T-helper 1 cell (primary cell): ENCODE results near the gene HNRNPF.

Experiments used
- DNase-seq, 5 donors: peaks; one replicate each; pipeline ENCODE4 v3.0.0-alpha.2; 2012 to 2020

Gene HNRNPF

DNA sequence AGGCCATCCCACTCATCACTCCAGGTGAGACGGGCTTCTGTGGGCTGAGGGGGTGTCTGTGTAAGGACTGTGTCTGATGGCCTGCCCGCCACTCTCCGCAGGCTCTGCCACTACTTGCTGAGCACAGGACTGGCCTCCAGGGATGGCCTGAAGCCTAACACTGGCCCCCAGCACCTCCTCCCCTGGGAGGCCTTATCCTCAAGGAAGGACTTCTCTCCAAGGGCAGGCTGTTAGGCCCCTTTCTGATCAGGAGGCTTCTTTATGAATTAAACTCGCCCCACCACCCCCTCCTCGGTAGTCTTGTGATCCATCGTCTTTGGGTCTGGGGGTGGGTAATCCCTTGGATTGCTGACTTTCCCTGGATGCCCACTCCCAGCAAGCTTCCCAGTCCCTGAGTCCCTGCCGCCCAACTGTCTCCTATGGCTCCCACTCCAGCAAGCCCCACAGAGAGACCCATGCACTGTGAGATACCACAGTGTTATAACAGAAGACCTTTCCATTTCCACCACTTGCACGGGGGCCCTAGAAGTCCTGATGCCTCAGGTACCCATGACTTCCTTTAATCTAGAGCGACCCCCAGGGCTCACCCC, 32.8 kb downstream of the HNRNPF start:
- no peak for DNase-seq

DNA sequence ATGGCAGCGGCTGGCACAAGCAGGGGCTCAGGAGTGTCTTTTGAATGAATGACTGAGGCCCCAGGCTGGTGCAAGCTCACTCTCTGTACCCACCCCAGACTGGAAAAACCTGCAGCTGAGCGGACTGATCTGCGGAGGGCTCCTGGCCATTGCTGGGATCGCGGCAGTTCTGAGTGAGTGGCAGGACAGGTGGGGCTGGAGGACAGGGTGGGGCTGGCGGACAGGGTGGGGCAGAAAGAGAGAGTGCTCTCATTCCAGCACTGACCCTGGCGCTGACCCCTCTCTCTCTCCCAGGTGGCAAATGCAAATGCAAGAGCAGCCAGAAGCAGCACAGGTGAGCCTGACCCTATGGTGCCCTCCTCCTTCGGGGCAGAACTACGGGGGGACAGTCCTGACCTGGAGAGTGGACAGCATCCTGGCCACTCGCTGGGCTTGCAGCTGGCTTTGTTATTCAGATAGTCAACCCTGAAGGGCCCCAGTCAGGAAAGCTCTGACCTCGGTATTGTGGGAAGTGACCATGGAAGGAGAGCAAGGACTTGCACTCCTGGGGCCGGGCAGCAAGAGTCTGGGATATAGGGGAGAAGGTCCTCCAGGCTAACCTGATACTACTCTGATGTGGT, 33.5 kb downstream of the HNRNPF start:
- no peak for DNase-seq

DNA sequence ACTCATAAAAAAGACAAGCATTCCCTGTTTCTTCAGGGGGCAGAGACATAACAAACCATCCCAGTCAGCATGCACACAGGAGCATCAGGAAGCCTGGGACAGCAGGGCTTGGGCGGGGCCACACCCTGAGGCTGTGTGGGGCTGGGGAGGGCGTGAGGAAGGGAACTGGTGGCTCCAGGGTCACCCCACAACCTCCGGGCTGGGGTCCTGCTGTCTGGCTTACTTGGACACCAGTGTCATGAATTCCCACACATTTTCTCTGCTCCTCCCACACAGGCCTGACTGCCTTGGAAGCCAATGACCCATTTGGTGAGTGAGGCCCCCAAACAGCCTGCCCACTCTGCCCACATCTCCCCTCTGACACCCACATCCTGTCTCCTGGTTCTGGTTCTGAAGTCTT, 34.8 kb downstream of the HNRNPF start:
- DNase-seq = no peak

DNA sequence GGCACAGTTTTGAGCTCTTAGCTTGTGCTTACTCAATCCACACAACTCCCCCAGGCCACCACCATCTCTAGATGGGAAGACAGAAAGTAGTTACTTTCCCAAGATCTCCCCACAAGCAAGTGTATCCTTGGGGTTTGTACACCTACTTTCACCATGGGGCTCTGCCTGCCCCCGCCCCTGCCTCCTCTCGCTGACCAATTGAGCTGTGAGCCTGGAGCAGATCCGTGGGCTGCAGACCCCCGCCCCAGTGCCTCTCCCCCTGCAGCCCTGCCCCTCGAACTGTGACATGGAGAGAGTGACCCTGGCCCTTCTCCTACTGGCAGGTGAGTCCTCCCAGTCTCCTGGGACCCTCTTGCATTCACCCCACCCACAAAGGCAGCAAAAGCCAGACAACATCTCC, 35.5 kb downstream of the HNRNPF start:
- DNase-seq = no peak

DNA sequence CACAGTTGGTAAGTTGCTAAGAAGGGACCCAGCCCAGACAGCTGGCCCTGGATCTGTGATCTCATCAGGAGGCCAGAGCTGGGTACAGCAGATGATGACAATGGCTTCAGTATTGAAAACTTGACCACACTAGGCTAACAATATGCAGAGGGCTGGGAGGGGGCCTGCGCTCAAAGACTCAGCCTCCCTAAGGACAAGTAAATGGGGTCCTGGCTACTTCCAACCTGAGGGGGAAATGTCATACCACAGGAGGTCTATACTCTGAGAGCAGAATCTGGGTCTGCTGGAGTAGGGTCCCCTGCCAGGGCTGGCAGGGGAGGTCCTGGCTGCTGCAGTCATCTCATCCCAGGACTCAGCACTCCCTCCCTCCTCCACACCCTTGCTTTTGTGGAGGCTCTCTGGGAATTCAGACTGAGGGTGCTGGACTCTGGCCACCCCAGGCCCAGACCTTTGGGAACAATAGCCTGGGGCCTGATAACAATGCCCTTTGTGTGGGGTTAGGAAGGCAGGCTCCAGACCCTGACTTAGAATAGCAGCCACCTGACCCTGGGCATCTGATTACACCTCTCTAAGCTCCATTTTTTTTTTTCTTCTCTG, 36.1 kb downstream of the HNRNPF start:
- no peak for DNase-seq

DNA sequence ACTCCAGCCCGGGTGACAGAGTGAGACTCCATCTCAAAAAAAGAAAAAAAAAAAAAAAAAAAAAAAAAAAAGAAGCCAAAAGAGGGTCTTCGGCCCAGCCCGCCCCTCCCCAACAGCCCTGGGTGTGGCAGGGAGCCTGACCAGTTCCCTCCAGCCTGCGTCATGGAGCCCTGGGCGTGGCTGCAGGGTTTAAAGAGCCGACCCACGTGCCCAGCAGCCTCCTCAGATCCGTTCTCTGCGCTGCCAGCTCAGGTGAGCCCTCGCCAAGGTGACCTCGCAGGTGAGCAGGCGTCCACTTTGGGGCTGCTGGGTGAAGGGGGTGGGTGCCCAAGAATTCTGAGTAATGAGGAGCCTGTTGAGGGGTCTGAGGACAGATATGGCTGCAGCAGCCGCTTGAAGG, 37.6 kb downstream of the HNRNPF start, which contains the start of gene FXYD4:
Gene FXYD4 (plus strand): TSS at position 219 of the 400 bp plus-strand sequence. CDS start 2,111 bp downstream, outside the sequence.
- DNase-seq = no peak

DNA sequence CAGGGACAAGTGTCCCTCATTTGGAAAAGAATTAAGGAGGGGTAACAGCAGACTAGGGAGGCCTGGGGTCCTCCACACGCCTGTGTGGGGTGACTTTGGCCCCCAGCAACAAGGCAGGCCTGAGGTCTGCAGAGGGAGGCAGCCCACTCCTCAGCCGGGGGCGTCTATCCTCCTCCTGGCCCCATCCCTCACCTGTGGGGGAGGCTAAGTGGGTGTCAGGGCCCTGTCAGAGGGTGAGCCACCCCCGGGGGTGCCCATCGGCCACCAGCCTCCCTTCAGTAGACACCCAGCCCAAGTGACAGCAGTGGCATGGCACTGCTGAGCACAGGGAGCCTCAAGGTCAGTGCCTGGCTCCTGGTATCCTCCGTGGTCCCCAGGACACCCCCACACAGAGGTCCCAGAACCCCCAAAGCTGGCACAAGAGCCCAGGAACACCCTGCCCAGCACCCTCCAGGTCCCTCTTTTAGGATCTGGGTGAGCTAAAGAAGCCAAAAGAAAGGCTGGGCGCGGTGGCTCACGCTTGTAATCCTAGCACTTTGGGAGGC, 38.2 kb downstream of the HNRNPF start:
- no peak for DNase-seq

DNA sequence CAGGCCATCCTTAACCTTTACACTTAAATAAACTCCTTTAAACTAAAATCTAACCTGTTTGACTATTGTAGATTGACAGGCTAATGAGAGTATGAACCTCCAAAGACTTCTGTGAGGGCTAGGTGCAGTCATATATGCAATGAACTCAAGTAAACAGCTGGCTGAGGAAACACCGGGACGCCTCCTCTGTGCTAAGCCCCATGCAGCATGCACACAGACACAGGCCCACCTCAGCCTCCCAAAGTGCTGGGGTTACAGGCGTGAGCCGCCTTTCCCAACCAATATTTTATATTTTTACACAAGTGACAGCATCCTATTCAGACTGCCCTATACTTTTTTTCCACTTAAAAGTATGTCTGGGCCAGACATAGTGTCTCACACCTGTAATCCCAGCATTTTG, 39.1 kb downstream of the HNRNPF start:
- no peak for DNase-seq

DNA sequence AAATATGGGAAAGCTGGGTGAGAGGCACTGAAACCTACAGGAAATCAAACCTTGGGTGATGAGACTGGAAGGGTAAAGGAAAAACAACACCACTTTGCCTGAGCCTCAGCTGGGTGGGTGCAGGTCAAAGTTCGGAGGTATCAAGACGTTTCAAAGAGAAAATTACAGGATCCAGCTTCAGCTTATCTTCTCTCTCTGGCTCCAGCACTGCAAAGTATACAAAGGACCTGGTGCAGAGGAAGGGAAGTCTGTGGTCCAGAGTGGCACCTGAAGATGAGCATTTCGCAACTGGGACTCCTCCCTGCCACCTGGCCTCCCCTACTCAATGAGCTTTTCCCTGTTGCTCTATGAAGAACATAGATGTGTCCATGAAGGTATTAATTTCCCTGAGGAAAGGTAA, 44.0 kb downstream of the HNRNPF start:
- DNase-seq = no peak

DNA sequence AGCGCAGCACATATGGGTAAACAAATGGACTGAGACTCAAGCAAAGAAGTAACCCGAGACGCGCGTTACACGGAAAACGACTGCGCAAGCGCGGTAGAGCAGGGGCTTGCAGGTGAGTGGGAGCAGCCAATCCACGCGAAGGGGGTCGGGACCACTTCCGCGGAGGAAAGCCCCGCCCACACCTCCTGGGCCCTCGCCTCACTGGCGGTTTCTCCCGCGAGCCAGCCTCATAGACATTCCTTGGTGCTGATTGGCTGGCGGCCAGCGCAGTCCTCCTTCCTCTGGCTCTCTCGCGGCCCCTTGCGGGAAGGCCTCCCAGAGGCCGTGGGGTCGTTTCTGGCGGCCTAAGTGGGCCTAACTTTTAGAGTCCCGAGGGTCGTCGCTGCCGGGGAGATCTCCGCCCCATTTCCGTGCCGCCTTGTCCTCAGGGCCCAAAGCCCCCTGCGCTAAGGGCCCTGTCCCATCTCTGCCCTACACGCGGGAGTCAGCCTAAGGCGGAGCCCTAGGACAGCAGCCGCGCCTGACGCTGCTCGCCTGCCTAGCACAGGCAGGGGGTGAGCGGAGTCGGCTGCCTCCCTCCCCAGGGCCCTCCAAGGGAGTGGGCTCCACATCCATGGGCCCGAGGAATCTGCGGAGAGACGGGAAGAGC, 46.7 kb downstream of the HNRNPF start:
- DNase-seq = peak; percentile 98

DNA sequence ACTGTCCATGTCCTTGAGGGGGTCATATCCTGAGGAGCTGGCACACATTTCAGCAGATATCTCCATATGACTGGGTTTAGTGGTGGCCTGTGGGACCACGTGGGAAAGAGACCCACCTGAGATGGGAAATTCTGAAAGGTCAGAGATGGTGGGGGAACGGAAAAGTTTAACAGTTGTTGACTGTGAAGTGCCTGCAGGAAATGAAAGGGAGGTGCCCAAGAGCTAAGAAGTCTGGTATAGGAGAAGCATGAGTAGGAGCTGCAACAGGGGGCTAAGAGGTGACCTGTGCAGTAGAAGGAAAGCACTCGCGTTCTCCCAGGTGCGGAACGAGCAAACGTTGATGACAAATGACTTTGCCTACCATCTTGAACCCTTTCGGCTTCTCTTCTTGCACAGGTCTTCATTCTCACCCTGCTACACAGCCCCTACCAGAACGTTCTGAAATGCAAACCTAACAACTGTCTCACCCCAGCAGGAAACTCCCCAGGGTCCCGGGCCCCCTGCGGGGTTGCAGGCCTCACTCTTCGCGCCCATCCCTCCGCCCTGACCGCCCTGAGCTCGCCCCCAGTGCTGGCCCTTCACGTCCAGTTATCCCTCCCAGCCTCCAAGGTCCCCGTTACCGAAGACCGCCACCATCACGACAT, 47.3 kb downstream of the HNRNPF start:
- peak in 1 of 5 donors; percentile 40 for DNase-seq

DNA sequence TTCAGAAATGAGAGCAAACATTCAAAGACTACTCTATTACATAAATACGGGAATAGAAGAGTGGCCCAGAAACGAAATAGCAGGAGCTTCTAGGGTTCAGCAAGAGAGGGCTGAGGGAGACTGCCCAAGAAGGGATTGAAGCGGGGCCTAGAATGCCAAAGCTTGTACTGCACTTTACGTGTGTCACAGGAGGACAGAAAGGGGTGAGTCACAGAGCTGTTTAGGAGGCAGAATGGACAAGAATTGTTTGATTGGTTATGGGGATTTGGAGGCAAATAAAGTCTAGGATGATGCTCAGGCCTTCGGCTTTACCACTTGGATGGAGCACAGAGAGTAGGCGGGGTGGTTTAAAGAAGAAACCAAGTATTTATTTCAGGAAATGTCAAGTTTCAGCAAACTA, 48.9 kb downstream of the HNRNPF start:
- no peak for DNase-seq

DNA sequence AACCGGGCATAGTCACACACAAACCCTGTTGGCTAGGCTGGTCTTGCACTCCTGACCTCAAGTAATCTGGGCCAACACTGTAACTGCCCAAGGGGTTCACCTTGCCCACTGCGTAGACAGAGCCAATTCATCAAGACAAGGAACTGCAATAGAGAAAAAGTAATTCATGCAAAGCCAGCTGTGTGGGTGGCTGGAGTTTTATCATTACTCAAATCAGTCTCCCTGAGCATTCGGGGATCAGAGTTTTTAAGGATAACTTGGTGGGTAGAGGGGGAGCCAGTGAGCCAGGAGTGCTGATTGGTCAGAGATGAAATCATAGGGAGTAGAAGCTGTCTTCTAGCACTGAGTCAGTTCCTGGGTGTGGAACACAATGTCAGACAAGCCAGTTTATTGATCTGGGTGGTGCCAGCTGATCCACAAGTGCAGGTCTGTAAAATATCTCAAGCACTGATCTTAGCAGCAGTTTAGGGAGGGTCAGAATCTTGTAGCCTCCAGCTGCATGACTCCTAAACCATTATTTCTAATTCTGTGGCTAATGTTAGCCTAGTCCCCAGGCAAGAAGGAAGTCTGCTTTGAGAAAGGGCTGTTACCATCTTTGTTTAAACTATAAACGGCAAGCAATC, 53.1 kb downstream of the HNRNPF start:
- peak in 1 of 5 donors; percentile 46 for DNase-seq

DNA sequence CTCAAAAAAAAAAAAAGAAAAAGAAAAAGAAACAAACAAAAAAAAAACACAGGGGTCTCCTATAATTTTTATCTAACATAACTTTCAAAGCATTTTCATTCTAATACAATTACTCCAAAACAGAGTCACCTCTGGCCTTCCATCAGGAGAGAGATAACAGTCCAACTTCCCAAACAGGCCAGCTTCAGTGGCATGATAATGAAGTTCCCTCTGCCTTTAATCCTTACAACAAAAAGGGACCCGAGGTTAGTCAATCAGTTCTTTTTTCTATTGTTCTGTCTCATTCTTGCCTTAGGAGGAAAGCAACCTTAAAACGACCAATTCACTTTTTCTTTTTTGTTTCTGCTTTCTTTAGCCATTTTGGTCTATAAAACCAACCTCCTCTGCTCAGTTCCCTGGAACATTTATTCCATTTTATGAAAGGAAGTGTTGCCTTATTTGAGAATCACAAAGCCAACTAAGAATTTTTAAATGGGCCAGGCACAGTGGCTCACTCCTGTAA, 54.1 kb downstream of the HNRNPF start:
- DNase-seq = no peak

DNA sequence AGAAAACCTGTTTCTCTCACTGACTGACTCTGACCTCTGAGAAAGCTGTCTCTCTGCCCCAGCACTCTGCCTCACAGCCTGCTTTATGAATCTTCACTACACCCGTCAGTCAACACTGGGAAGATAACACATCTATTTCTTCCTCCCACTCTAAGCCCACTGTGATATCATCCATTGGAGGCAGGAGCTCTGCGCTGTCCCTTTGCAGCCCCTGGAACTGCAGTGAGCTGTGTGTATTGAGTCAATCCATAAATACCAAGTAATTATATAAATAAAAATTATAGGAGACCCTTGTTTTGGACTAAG, 54.7 kb downstream of the HNRNPF start:
- DNase-seq = no peak

DNA sequence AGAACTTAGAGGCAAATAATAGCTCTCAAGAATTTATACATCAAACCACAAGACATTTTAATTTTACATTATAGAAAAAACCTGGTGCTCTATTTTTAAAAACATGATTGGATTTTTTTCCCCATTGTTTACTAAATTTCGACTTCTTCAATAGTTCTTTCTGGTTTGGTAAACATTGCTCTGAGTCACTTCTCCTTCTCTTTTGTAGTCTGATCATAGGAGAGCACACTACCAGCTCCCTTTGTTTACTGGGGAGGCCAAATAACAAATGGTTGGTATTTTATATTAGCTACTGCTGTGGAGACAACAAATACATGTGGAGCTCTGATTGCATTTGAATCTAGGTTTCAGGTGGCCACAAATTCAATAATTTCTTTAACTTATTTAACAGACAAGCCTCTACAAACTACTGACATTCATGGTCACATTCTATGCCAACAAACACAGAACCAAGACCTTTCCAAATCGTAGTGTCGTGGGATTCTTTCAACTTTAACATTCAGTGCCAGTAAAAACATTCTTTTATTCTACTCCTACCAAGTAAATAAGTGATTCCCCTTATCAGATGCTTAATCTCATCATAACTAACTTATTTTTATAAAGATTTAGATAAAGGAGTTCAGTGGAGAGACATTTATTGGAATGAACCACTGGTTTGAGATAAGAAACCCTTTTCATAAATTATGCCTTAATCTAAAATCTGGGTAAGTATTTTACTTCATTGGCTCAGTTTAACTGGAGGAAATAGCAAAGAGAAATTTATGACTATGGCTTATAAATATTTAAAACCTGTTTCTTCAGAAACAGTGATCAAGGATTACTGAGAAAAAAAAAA, 55.3 kb downstream of the HNRNPF start:
- no peak for DNase-seq

DNA sequence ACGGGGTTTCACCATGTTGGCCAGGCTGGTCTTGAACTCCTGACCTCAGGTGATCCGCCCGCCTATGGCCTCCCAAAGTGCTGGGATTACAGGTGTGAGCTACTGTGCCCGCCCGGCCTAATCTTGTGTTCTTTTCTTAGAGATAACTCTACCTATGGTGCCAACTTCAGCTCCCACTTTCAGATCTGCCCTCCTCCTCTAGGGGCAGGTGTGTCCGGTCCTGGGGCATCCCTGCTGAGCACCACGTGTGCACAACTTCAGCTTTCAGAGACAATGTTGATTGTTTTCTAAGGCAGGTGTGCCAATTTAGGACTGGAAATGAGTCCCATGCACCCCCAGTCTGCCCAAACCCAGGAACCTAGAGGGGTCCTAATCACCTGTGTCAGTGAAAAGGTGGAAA, 56.0 kb downstream of the HNRNPF start:
- DNase-seq = no peak

DNA sequence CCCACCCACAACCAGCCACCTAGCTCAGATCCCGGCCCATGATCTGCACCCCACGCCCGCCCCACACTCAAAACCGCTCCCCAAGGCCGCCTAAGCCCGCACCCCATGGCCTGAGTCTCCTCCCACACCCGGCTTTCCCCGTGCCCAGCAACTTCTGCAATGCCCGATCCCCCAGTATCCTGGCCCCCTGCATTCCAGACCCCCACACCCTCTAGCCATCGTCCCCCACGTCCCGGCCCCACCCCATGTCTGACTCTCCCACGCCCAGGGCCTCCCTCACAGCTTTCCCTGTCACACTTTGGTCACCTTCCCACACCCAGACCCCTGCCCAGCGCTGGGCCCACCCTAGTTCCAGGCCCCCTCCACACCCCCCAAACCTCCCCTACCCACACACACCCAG, 57.7 kb downstream of the HNRNPF start:
- no peak for DNase-seq

DNA sequence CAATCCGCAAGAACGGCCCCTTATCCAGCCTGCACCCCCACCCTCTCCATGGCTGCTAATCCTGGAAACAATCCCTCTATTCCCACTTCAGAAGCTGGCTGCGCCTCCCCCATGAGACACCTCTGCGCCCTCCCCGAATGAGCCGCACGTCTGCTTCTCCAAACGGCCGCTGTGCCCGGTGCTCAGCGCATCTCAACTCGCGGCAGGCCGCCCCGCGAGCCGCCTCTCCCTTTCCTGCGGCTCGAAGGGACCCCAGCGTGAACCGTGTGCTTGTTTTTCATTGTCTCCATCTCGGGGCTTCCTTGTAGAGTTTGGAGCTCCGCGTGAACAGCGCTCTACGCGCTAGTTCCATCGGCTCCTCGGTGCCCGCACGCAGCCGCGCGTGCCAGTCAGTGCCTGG, 58.3 kb downstream of the HNRNPF start:
- DNase-seq = no peak

DNA sequence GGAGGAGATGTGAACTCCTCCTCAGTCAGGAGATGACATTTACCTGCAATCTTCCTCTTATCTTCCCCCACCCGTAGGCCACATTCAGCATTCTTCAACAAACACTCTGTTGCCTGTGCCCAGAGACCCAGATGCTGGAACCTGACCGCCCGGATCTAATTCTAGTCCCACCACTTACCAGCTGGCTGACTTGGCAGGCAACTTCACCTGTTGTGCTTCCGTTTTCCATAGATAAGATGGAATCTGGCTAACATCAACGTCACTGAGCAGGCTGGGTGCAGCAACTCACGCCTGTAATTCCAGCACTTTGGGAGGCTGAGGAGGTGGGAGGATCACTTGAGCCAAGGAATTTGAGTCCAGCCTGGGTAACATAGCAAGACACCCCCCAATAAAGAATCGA, 58.8 kb downstream of the HNRNPF start:
- DNase-seq = no peak

DNA sequence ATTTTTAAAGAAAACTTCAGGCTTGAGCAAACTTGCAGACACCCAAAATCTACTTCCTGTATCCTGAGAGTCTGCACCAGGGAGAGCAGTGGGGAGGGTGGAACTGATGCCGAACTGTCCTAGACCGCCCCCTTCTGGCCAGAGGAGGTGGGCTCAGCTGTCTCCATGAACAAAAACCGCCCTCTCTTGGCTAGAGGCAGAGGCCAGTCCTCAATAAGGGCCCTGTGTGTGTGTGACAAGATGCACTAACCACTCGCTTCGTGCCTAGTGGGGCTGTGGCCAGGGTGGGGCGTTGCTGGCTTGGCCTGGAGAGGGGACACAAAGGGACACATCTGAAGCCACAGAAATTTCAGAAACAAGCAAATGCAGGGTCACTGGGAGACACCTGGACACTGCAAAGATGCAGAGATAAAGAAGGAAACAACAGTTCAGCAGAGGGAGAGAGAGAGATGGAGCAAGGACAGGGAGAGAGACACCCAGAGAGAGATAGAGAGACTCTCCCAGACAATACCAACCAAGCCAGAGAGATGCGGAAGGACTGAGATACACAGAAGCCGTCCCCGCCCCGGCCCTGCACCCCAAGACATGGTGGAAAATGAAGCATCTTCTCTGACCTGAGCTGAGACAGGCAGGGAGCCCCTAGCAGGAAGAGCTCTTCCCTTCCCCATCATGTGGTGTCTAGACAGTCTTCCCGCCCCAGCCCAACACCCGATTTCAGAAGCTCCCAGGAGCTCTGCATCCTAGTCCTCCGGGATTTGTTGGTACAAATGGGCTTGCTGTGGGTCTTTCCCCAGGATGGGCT, 60.3 kb downstream of the HNRNPF start:
- peak; percentile 69 to 88 (median 81) for DNase-seq
